ENCODE results near the gene FLNB. TPM values are rescaled to one million over a fixed set of nuclear protein-coding genes. Genes with fewer than 3 reads are reported as not detected.
A peak's percentile ranks its signal among the peaks of the same experiment; 100 is the strongest.

The FLNB gene
- total RNA-seq, 1 donor from 2014 or later, result 115 TPM

- Histone ChIP-seq H3K27me3 (no peaks in the 10 kb centered on the region), H3K9me3 (no peaks in the 10 kb centered on the region), H3K27ac (no peak overlapping the region), H3K4me1 (peaks cover 28% of the 10 kb centered on the region), H3K36me3 (no peaks in the 10 kb centered on the region), H3K4me3 (no peak overlapping the region)
- DNase-seq, result no peak
- TF ChIP-seq CTCF (IDR thresholded peaks at IDR 0.05), result no peak
- ATAC-seq, result no peak
- intact Hi-C loops (cut with DNase I), result no loop called here
These were observed 4.9 kb downstream of the FLNB start for GRCh38 chr3:58013099-58013498.

GRCh38 chr3:58013973-58014649 is 5.9 kb downstream of the FLNB start:
- H3K36me3 ChIP-seq, result no peaks in the 10 kb centered on the region
- no peak for DNase-seq
- H3K4me1 ChIP-seq, result peaks cover 23% of the 10 kb centered on the region
- no peaks in the 10 kb centered on the region for H3K9me3 ChIP-seq
- peak; percentile 43 for ATAC-seq
- intact Hi-C loops (cut with DNase I), result no loop called here
- no peaks in the 10 kb centered on the region for H3K27me3 ChIP-seq
- no peak overlapping the region for H3K27ac ChIP-seq
- TF ChIP-seq CTCF (IDR thresholded peaks at IDR 0.05), result no peak
- H3K4me3 ChIP-seq, result no peak overlapping the region

GRCh38 chr3:58015520-58015915 is 7.3 kb downstream of the FLNB start:
- intact Hi-C loops (cut with DNase I), result no loop called here
- H3K27me3 ChIP-seq, result no peaks in the 10 kb centered on the region
- no peaks in the 10 kb centered on the region for H3K9me3 ChIP-seq
- ATAC-seq (no peak), DNase-seq (no peak)
- no peaks in the 10 kb centered on the region for H3K36me3 ChIP-seq
- TF ChIP-seq CTCF (IDR thresholded peaks at IDR 0.05), result no peak
- H3K4me1 ChIP-seq, result peaks cover 23% of the 10 kb centered on the region
- no peak overlapping the region for H3K4me3 ChIP-seq
- no peak overlapping the region for H3K27ac ChIP-seq

GRCh38 chr3:58016710-58017109 is 8.5 kb downstream of the FLNB start:
- no peaks in the 10 kb centered on the region for H3K9me3 ChIP-seq
- H3K27ac ChIP-seq, result no peak overlapping the region
- no peaks in the 10 kb centered on the region for H3K36me3 ChIP-seq
- no peak for ATAC-seq
- no peak for TF ChIP-seq CTCF (IDR thresholded peaks at IDR 0.05)
- no peak for DNase-seq
- H3K4me3 ChIP-seq, result no peak overlapping the region
- peaks cover 21% of the 10 kb centered on the region for H3K4me1 ChIP-seq
- intact Hi-C loops (cut with DNase I), result no loop called here
- H3K27me3 ChIP-seq, result no peaks in the 10 kb centered on the region

- TF ChIP-seq CTCF (IDR thresholded peaks at IDR 0.05), result no peak
- H3K27me3 ChIP-seq, result no peaks in the 10 kb centered on the region
- H3K4me3 ChIP-seq, result no peak overlapping the region
- no peak overlapping the region for H3K27ac ChIP-seq
- intact Hi-C loops (cut with DNase I), result no loop called here
- H3K9me3 ChIP-seq, result no peaks in the 10 kb centered on the region
- DNase-seq (no peak), ATAC-seq (no peak)
- H3K4me1 ChIP-seq, result peaks cover 14% of the 10 kb centered on the region
- H3K36me3 ChIP-seq, result no peaks in the 10 kb centered on the region
These were observed 10.9 kb downstream of the FLNB start for GRCh38 chr3:58018892-58019742.

All from upper lobe of right lung (tissue), 1 donor.